Type B pancreatic cell (in vitro differentiated cells): ENCODE data around the gene TAS1R1. TPM values are rescaled to one million over a fixed set of nuclear protein-coding genes. Genes with fewer than 3 reads are reported as not detected.

Source experiments
- DNase-seq: peaks from one replicate; pipeline ENCODE4 v3.0.0; 2021; ENCODE audit warnings: mixed read lengths; ENCODE audit not compliant: unreplicated experiment; ENCODE audit errors: extremely low spot score
- H3K27ac Mint-ChIP-seq: 2 replicates; pipeline ENCODE4 v1.8.0; 2021; ENCODE audit warnings: mild to moderate bottlenecking, mixed read lengths
- H3K27me3 Mint-ChIP-seq: 2 replicates; pipeline ENCODE4 v1.8.0; 2021; ENCODE audit warnings: mixed read lengths
- H3K36me3 Mint-ChIP-seq: 2 replicates; pipeline ENCODE4 v1.8.0; 2021; ENCODE audit warnings: mixed read lengths
- H3K4me1 Mint-ChIP-seq: one replicate; pipeline ENCODE4 v1.8.0; 2021; ENCODE audit warnings: mixed read lengths; ENCODE audit not compliant: unreplicated experiment
- H3K4me3 Mint-ChIP-seq: 2 replicates; pipeline ENCODE4 v1.8.0; 2021; ENCODE audit warnings: mild to moderate bottlenecking, mixed read lengths
- H3K9me3 Mint-ChIP-seq: 2 replicates; pipeline ENCODE4 v1.8.0; 2021; ENCODE audit warnings: mixed read lengths
- total RNA-seq: library from RNA; stranded (reverse); gene quantifications from 2 replicates; pipeline ENCODE4 v1.2.1, GENCODE V29; 2021; ENCODE audit warnings: low replicate concordance
- TF ChIP-seq, protein P1 (sequence below): fragments of 200-600 bp; sonication (generic); conservative IDR thresholded peaks from 2 replicates; pipeline ENCODE4 v1.5.0; 2021; ENCODE audit warnings: antibody characterized with exemption, mild to moderate bottlenecking

Gene TAS1R1
- total RNA-seq, 1 donor from 2014 or later: not detected

DNA sequence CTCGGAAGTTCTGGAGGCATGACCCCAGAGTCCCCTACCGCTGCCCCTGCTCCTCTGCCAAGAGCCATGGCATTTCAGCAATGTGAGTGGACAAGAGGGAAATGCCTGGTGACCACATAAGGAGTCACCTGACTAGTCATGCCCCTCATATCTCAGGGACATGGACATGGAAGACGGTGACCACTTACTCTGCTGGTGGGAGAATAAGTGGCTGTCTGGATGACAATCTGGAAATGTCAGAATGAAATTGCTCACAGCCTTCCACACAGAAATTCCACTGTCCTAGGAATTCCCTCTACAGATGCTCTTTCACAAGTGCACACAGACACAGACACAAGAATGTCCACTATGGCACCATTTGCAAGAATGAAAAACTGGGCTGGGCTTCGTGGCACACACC, 39.3 kb upstream of the TAS1R1 start:
- no peaks in the 10 kb centered on the region for H3K27me3 Mint-ChIP-seq
- H3K27ac Mint-ChIP-seq: no peak overlapping the region
- peaks cover 28% of the 10 kb centered on the region for H3K4me1 Mint-ChIP-seq

DNA sequence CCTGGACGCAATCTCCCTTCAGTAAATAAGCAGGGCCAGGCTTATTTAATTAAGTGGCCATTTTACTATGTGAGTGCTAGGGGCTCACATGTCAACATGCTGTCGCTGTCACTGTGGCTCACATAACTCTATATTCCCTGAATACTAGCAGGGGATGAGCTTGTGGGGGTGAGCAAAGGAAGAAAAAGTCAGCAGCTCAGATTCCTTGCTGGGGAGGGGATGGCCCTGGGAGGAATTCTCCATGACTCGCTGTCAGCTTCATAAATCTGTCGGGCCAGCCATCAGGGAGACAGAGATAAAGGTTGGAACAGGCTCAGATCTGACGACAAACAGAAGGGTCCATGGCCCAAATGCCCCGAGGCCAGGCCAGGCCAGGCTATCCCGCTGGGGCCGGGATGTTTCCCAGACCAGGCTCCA, 37.7 kb upstream of the TAS1R1 start:
- H3K4me3 Mint-ChIP-seq: peak overlapping the region; percentile 62
- peaks cover 28% of the 10 kb centered on the region for H3K4me1 Mint-ChIP-seq
- TF ChIP-seq, protein P1, sequence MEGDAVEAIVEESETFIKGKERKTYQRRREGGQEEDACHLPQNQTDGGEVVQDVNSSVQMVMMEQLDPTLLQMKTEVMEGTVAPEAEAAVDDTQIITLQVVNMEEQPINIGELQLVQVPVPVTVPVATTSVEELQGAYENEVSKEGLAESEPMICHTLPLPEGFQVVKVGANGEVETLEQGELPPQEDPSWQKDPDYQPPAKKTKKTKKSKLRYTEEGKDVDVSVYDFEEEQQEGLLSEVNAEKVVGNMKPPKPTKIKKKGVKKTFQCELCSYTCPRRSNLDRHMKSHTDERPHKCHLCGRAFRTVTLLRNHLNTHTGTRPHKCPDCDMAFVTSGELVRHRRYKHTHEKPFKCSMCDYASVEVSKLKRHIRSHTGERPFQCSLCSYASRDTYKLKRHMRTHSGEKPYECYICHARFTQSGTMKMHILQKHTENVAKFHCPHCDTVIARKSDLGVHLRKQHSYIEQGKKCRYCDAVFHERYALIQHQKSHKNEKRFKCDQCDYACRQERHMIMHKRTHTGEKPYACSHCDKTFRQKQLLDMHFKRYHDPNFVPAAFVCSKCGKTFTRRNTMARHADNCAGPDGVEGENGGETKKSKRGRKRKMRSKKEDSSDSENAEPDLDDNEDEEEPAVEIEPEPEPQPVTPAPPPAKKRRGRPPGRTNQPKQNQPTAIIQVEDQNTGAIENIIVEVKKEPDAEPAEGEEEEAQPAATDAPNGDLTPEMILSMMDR: no peak
- no peaks in the 10 kb centered on the region for H3K36me3 Mint-ChIP-seq
- no peaks in the 10 kb centered on the region for H3K27me3 Mint-ChIP-seq
- H3K27ac Mint-ChIP-seq: peak overlapping the region; percentile 93
- no peaks in the 10 kb centered on the region for H3K9me3 Mint-ChIP-seq
- no peak for DNase-seq

More for the DNA sequence above, 39.3 kb upstream of the TAS1R1 start:
- DNase-seq: no peak
- TF ChIP-seq, protein P1: no peak
- Mint-ChIP-seq H3K36me3 (no peaks in the 10 kb centered on the region), H3K4me3 (no peak overlapping the region), H3K9me3 (no peaks in the 10 kb centered on the region)

DNA sequence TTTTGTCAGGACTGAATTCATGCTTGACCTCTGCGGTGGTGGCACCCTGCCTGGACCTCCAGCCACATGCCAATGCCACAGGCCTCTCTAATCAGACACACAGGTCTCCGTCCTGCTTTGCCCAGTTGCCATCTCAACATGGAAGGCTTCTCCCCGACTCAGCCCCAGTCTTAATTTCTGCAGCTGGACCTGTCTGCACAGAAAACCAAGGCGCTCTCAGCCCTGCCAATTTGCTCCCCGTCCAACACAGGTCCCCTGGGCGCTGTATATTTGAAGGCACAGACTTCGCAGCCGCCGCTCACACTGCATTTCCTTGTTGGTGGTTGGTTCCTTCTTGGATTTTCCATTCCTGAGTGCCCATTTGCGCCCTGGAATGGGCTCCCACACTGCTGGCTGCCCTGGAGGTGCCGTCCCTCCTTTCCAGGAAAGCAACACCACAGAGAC, 35.6 kb upstream of the TAS1R1 start:
- no peaks in the 10 kb centered on the region for H3K27me3 Mint-ChIP-seq
- H3K4me3 Mint-ChIP-seq: peak overlapping the region; percentile 21
- no peaks in the 10 kb centered on the region for H3K36me3 Mint-ChIP-seq
- peaks cover 28% of the 10 kb centered on the region for H3K4me1 Mint-ChIP-seq
- H3K27ac Mint-ChIP-seq: peak overlapping the region; percentile 90
- DNase-seq: no peak
- TF ChIP-seq, protein P1: no peak
- H3K9me3 Mint-ChIP-seq: no peaks in the 10 kb centered on the region

DNA sequence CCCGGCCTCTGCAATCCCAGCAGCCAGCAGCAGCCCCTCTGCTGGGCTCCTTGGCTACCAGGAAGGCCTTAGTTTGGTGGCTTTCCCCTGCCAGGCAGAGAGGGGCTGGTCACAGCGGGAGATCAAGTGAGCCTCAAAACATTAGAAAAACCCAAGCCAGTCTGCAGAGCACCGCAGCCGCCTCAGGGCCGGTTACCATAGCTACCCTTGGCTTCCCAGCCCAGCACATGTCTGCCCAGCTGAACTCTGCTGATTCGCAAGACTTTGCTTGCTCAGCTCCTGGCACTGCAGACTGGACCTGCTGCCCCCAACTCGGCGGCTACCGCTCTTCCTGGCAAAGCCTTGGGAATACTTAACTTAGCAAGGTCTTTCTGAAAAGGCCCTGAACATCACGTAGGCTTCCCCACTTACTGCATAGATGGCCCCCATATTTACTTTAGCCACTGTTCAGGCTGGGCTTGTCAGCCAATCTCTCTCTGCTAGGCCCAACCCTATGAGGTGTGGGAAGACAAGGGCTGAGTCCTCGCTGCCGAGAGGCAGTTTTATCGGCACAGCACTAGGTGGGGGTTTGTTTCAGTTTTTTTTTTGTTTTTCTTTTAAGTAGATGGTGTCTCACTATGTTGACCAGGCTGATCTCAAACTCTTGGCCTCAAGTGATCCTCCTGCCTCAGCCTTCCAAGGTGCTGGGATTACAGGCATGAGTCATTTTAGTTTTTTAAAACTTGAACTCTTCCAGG, 35.0 kb upstream of the TAS1R1 start:
- no peak for DNase-seq
- Mint-ChIP-seq H3K4me1 (peaks cover 28% of the 10 kb centered on the region), H3K27me3 (no peaks in the 10 kb centered on the region), H3K27ac (peak overlapping the region; percentile 90), H3K4me3 (peak overlapping the region; percentile 66), H3K9me3 (no peaks in the 10 kb centered on the region), H3K36me3 (no peaks in the 10 kb centered on the region)
- TF ChIP-seq, protein P1: no peak

DNA sequence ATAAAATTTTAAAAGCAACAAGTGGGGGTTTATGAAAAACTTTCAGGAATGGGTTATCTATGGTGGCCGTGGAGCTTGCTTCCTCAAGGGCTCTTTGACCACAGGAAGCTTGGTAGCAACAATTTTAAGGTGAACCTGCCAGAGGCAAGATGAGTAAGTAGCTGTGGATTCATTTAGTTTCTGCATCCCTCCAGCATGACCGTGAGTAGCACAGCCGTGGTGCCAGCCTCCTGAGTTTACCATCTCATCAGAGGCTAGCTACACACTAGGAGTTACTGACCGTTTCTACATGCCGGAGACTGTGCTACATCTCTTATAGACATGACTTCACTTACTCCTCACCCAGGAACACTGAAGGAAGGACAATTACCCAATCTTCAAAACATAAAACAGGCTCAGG, 33.6 kb upstream of the TAS1R1 start:
- Mint-ChIP-seq H3K4me1 (peaks cover 28% of the 10 kb centered on the region), H3K4me3 (no peak overlapping the region), H3K27ac (peak overlapping the region; percentile 90), H3K9me3 (no peaks in the 10 kb centered on the region), H3K27me3 (no peaks in the 10 kb centered on the region), H3K36me3 (peaks cover 7% of the 10 kb centered on the region)
- TF ChIP-seq, protein P1: no peak
- no peak for DNase-seq
